ENCODE results near the gene BRS3. TPM values are rescaled to one million over a fixed set of nuclear protein-coding genes. Genes with fewer than 3 reads are reported as not detected.

BRS3 gene
- total RNA-seq, 1 donor from 2014 or later = not detected

GRCh38 chrX:136528645-136529315, 41.0 kb downstream of the BRS3 start:
- intact Hi-C loops (cut with DNase I) = no loop called here
- TF ChIP-seq POLR2A (IDR thresholded peaks at IDR 0.05) (no peak), POLR2AphosphoS5 (IDR thresholded peaks at IDR 0.05; ENCODE audit: insufficient read depth in 1 of 2, low read depth in 1 of 2) (no peak)
- TF ChIP-seq, protein P1, sequence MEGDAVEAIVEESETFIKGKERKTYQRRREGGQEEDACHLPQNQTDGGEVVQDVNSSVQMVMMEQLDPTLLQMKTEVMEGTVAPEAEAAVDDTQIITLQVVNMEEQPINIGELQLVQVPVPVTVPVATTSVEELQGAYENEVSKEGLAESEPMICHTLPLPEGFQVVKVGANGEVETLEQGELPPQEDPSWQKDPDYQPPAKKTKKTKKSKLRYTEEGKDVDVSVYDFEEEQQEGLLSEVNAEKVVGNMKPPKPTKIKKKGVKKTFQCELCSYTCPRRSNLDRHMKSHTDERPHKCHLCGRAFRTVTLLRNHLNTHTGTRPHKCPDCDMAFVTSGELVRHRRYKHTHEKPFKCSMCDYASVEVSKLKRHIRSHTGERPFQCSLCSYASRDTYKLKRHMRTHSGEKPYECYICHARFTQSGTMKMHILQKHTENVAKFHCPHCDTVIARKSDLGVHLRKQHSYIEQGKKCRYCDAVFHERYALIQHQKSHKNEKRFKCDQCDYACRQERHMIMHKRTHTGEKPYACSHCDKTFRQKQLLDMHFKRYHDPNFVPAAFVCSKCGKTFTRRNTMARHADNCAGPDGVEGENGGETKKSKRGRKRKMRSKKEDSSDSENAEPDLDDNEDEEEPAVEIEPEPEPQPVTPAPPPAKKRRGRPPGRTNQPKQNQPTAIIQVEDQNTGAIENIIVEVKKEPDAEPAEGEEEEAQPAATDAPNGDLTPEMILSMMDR (IDR thresholded peaks at IDR 0.05) = no peak
- Histone ChIP-seq H3K9me3 (no peaks in the 10 kb centered on the region), H3K4me3 (no peak overlapping the region), H3K4me1 (no peaks in the 10 kb centered on the region), H3K27me3 (no peaks in the 10 kb centered on the region), H3K36me3 (no peaks in the 10 kb centered on the region), H3K27ac (no peak overlapping the region)
- no peak for DNase-seq (ENCODE audit: extremely low spot score in 2 of 2)

GRCh38 chrX:136529795-136530194, 42.0 kb downstream of the BRS3 start:
- Histone ChIP-seq H3K9me3 (no peaks in the 10 kb centered on the region), H3K4me1 (no peaks in the 10 kb centered on the region), H3K36me3 (no peaks in the 10 kb centered on the region), H3K27me3 (no peaks in the 10 kb centered on the region), H3K27ac (no peak overlapping the region), H3K4me3 (no peak overlapping the region)
- DNase-seq (ENCODE audit: extremely low spot score in 2 of 2) = no peak
- TF ChIP-seq POLR2A (IDR thresholded peaks at IDR 0.05) (no peak), POLR2AphosphoS5 (IDR thresholded peaks at IDR 0.05; ENCODE audit: insufficient read depth in 1 of 2, low read depth in 1 of 2) (no peak)
- TF ChIP-seq, protein P1 (IDR thresholded peaks at IDR 0.05) = no peak
- intact Hi-C loops (cut with DNase I) = no loop called here

- Histone ChIP-seq H3K27ac (no peak within 1 kb of the TSS), H3K4me3 (no peak within 1 kb of the TSS), H3K4me1 (no peaks in the 10 kb centered on the region), H3K27me3 (no peaks in the 10 kb centered on the region), H3K36me3 (no peaks in the 10 kb centered on the region), H3K9me3 (no peaks in the 10 kb centered on the region)
- TF ChIP-seq, protein P1 (IDR thresholded peaks at IDR 0.05) = no peak
- TF ChIP-seq POLR2A (IDR thresholded peaks at IDR 0.05) (no peak), POLR2AphosphoS5 (IDR thresholded peaks at IDR 0.05; ENCODE audit: insufficient read depth in 1 of 2, low read depth in 1 of 2) (no peak)
- no peak for DNase-seq (ENCODE audit: extremely low spot score in 2 of 2)
- intact Hi-C loops (cut with DNase I) = no loop called here
These were observed 44.2 kb downstream of the BRS3 start, which contains the start of gene VGLL1 for GRCh38 chrX:136531951-136532350. TSS of gene VGLL1 (plus strand) at chrX:136532215. CDS start at chrX:136536021, 3,806 bp downstream.

DNA sequence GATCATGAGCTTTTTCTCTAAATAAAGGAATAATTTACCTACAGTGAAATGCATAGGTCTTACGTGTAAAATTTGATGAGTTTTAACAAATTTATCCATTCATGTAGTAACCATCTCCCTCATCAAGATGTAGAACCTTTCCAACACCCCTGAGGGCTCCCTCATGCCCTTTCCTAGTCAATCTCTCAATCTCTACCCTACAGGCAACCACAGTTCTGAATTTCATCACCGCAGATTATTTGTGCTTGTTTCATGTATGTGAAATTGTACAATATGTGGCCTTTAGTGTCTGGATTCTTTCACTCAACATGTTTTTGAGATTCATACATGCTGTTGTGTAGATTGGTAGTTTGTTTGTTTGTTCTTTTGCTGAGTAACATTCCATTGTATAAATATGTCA, 46.4 kb downstream of the BRS3 start:
- intact Hi-C loops (cut with DNase I) = no loop called here
- Histone ChIP-seq H3K4me1 (no peaks in the 10 kb centered on the region), H3K27me3 (no peaks in the 10 kb centered on the region), H3K36me3 (no peaks in the 10 kb centered on the region), H3K27ac (no peak overlapping the region), H3K4me3 (no peak overlapping the region), H3K9me3 (no peaks in the 10 kb centered on the region)
- no peak for DNase-seq (ENCODE audit: extremely low spot score in 2 of 2)
- TF ChIP-seq POLR2AphosphoS5 (IDR thresholded peaks at IDR 0.05; ENCODE audit: insufficient read depth in 1 of 2, low read depth in 1 of 2) (no peak), POLR2A (IDR thresholded peaks at IDR 0.05) (no peak)
- TF ChIP-seq, protein P1 (IDR thresholded peaks at IDR 0.05) = no peak

DNA sequence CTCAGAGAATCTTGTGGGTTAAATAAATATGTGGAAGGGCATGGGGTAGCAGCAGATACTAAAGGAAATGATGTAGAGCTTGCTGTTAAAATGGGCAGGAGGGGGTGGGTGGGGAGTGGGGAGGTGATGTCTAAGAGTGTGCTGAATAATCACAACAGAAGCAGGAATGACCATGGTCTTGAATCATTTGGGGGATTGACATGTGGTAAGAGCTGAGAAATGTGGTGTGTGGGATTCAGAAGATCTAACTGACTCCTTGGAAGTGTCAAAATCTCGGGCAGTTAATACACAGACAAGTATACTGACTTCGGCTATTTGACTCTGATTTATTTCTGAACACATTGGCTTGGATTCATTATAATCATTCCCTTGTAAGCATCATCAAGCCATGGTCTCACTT, 51.1 kb downstream of the BRS3 start:
- no peak overlapping the region for H3K4me3 ChIP-seq
- H3K27me3 ChIP-seq = no peaks in the 10 kb centered on the region
- no peak for DNase-seq (ENCODE audit: extremely low spot score in 2 of 2)
- intact Hi-C loops (cut with DNase I) = no loop called here
- no peaks in the 10 kb centered on the region for H3K9me3 ChIP-seq
- no peaks in the 10 kb centered on the region for H3K4me1 ChIP-seq
- no peak overlapping the region for H3K27ac ChIP-seq
- H3K36me3 ChIP-seq = no peaks in the 10 kb centered on the region
- TF ChIP-seq, protein P1 (IDR thresholded peaks at IDR 0.05) = no peak
- TF ChIP-seq POLR2AphosphoS5 (IDR thresholded peaks at IDR 0.05; ENCODE audit: insufficient read depth in 1 of 2, low read depth in 1 of 2) (no peak), POLR2A (IDR thresholded peaks at IDR 0.05) (no peak)

Measured in vagina (tissue), 2 donors.